K562 (cell line): ENCODE measurements around the gene PRSS21. TPM values are rescaled to one million over a fixed set of nuclear protein-coding genes. Genes with fewer than 3 reads are reported as not detected.

Source experiments
- CREM ChIP-seq: IDR thresholded peaks from 2 replicates; pipeline ENCODE4 v1.6.1; 2014; ENCODE audit warnings: antibody characterized with exemption, low read depth
- DACH1 ChIP-seq: fragments of 450-650 bp; IDR thresholded peaks from 2 replicates; pipeline ENCODE4 v1.6.1; 2018; ENCODE audit not compliant: partially characterized antibody
- FOXJ2 ChIP-seq: fragments of 200-800 bp; sonication (Bioruptor generic); IDR thresholded peaks from 2 replicates; pipeline ENCODE4 v1.6.1; 2016; ENCODE audit warnings: missing genetic modification characterization, missing compliant biosample characterization
- GATAD2B ChIP-seq: fragments of 450-650 bp; IDR thresholded peaks from 2 replicates; pipeline ENCODE4 v1.6.1; 2017; ENCODE audit warnings: mild to moderate bottlenecking, borderline replicate concordance
- HNRNPK ChIP-seq: fragments of 200-400 bp; formaldehyde crosslinking; IDR thresholded peaks from one replicate; pipeline ENCODE4 v1.6.1; 2018; ENCODE audit warnings: mild to moderate bottlenecking, low read depth, low read length; ENCODE audit not compliant: poor library complexity, severe bottlenecking
- KAT8 ChIP-seq: fragments of 450-650 bp; IDR thresholded peaks from 2 replicates; pipeline ENCODE4 v1.6.1; 2016; ENCODE audit warnings: low read depth, mild to moderate bottlenecking
- TAF7 ChIP-seq: fragments of 450-650 bp; IDR thresholded peaks from 2 replicates; pipeline ENCODE4 v1.6.1; 2016; ENCODE audit warnings: missing genetic modification characterization, missing compliant biosample characterization
- TRIM24 ChIP-seq, 2 experiments: fragments of 450-650 bp; IDR thresholded peaks; 2 replicates each; pipeline ENCODE4 v1.6.1; 2016
- ZBED1 ChIP-seq: IDR thresholded peaks from 2 replicates; pipeline ENCODE4 v1.6.1; 2014
- ZNF316 ChIP-seq: fragments of 450-650 bp; IDR thresholded peaks from 2 replicates; pipeline ENCODE4 v1.6.1; 2016
- polyA plus RNA-seq, 8 experiments: library from polyadenylated mRNA; depleted of rRNA in 4 of 8; stranded (reverse) in 5 of 8; unstranded in 3 of 8; fragments of >200 nt; fragmentation: Nextera tagmentation in 2 of 8; fragmentation: Illumina TruSeq in 1 of 8; extraction: Ambion mirVana in 2 of 8; extraction: Trizol in 1 of 8; gene quantifications; 2 replicates each; pipeline versions ENCODE4 v1.2.1 to v1.2.3, GENCODE V29; 2011 to 2014; ENCODE audit warnings: inconsistent platforms in 1 of 8, missing spikeins in 1 of 8
- total RNA-seq, 7 experiments: library from RNA; depleted of rRNA in 6 of 7; stranded (reverse); fragments of >200 nt in 6 of 7; fragmentation: Illumina TruSeq in 2 of 7; extraction: Trizol in 2 of 7; gene quantifications; 2 replicates each; pipeline versions ENCODE4 v1.2.1 to v1.2.3, GENCODE V29; 2011 to 2021; ENCODE audit warnings: low replicate concordance in 1 of 7
- TF ChIP-seq, protein P1 (sequence below), 3 experiments: IDR thresholded peaks in 2 of 3; conservative IDR thresholded peaks in 1 of 3; 2 replicates each; pipeline ENCODE4 v1.5.1; 2011 to 2012; ENCODE audit warnings: low read length in 3 of 3, mild to moderate bottlenecking in 3 of 3, control low read depth in 2 of 3, improper control_type of control experiment in 1 of 3, inconsistent platforms in 1 of 3, low read depth in 1 of 3, mixed read lengths in 1 of 3, moderate library complexity in 1 of 3; ENCODE audit not compliant: insufficient read depth in 2 of 3
- TF ChIP-seq, protein P2 (sequence below): sonication (generic); formaldehyde crosslinking; IDR thresholded peaks from 2 replicates; pipeline ENCODE4 v1.8.1; 2023; ENCODE audit warnings: mild to moderate bottlenecking, missing genetic modification reagents
- TF ChIP-seq, protein P3 (sequence below), 2 experiments: fragments of 150-350 bp in 1 of 2; IDR thresholded peaks; 2 replicates each; pipeline ENCODE4 v1.6.1; 2012 to 2016; ENCODE audit warnings: low read depth in 2 of 2, low read length in 2 of 2, mild to moderate bottlenecking in 1 of 2, moderate library complexity in 1 of 2
- TF ChIP-seq, protein P4 (sequence below): fragments of 250-450 bp; sonication (Bioruptor Pico); IDR thresholded peaks from 2 replicates; pipeline ENCODE4 v1.4.0; 2020; ENCODE audit warnings: mild to moderate bottlenecking, moderate library complexity
- TF ChIP-seq, protein P5 (sequence below): fragments of 250-450 bp; sonication (Bioruptor Pico); IDR thresholded peaks from 2 replicates; pipeline ENCODE4 v1.6.1; 2021; ENCODE audit warnings: mild to moderate bottlenecking
- TF ChIP-seq, protein P6 (sequence below): fragments of 250-450 bp; sonication (Bioruptor Pico); IDR thresholded peaks from 2 replicates; pipeline ENCODE4 v1.9.0; 2021; ENCODE audit warnings: mild to moderate bottlenecking
- TF ChIP-seq, protein P7 (sequence below): sonication (generic); formaldehyde crosslinking; IDR thresholded peaks from 2 replicates; pipeline ENCODE4 v1.8.0; 2022; ENCODE audit warnings: mild to moderate bottlenecking, missing genetic modification reagents

The PRSS21 gene
- total and polyA plus RNA-seq, 9 of the 15 experiments (the other 6 are each of a cell fraction or from before 2014, with no cell fraction given) = 12.1 to 121 (median 61.3) TPM

DNA sequence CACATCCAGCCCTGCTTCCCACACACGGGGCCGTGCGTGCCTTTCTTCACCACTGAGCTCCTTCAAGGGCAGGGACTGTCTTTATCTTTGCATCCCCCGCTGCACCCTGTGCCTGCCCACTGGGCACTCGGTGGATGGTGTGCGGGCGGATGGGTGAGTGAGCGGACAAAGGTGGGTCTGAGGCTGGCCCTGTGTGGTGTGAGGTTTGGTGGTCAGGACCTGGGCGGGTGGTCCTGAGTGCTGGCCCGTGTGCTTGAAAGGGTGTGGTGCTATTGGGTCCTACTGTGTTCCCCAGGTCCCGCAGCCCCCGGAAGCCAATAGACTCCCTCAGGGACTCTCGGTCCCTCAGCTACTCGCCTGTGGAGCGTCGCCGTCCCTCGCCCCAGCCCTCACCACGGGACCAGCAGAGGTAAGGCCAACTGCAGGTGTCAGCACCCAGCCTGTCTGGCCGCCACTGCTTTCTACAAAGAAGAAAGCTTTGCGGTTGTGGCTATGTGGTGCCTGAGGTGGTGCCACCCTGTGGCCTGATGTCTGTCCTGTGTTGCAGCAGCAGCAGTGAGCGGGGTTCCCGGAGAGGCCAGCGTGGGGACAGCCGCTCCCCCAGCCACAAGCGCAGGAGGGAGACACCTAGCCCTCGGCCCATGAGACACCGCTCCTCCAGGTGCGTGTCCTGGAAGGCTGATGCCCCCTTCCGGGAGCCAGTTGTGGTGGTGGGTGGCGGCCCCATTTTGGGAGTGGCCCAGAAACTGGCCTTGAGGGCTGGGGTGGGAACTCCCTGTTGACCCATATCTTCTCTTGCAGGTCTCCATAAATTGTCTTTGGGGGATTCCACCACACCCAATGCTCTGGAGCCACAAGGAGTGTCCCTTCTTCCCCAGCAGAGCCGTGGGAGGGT, 46.7 kb upstream of the PRSS21 start (continued):
- TF ChIP-seq, protein P1, sequence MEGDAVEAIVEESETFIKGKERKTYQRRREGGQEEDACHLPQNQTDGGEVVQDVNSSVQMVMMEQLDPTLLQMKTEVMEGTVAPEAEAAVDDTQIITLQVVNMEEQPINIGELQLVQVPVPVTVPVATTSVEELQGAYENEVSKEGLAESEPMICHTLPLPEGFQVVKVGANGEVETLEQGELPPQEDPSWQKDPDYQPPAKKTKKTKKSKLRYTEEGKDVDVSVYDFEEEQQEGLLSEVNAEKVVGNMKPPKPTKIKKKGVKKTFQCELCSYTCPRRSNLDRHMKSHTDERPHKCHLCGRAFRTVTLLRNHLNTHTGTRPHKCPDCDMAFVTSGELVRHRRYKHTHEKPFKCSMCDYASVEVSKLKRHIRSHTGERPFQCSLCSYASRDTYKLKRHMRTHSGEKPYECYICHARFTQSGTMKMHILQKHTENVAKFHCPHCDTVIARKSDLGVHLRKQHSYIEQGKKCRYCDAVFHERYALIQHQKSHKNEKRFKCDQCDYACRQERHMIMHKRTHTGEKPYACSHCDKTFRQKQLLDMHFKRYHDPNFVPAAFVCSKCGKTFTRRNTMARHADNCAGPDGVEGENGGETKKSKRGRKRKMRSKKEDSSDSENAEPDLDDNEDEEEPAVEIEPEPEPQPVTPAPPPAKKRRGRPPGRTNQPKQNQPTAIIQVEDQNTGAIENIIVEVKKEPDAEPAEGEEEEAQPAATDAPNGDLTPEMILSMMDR (IDR thresholded peaks at IDR 0.05 in 2 of 3, conservative IDR thresholded peaks at IDR 0.05 in 1 of 3; ENCODE audit: insufficient read depth in 2 of 3, low read depth in 1 of 3, low read length in 3 of 3) = peak; percentile 33 to 57 (median 40)
- no peak for TF ChIP-seq TAF7 (tag)
- no peak for TF ChIP-seq FOXJ2 (tag)
- TF ChIP-seq, protein P2, sequence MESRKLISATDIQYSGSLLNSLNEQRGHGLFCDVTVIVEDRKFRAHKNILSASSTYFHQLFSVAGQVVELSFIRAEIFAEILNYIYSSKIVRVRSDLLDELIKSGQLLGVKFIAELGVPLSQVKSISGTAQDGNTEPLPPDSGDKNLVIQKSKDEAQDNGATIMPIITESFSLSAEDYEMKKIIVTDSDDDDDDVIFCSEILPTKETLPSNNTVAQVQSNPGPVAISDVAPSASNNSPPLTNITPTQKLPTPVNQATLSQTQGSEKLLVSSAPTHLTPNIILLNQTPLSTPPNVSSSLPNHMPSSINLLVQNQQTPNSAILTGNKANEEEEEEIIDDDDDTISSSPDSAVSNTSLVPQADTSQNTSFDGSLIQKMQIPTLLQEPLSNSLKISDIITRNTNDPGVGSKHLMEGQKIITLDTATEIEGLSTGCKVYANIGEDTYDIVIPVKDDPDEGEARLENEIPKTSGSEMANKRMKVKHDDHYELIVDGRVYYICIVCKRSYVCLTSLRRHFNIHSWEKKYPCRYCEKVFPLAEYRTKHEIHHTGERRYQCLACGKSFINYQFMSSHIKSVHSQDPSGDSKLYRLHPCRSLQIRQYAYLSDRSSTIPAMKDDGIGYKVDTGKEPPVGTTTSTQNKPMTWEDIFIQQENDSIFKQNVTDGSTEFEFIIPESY (CRISPR knock-in tag) = peak; percentile 99
- no peak for TF ChIP-seq DACH1
- TF ChIP-seq, protein P3, sequence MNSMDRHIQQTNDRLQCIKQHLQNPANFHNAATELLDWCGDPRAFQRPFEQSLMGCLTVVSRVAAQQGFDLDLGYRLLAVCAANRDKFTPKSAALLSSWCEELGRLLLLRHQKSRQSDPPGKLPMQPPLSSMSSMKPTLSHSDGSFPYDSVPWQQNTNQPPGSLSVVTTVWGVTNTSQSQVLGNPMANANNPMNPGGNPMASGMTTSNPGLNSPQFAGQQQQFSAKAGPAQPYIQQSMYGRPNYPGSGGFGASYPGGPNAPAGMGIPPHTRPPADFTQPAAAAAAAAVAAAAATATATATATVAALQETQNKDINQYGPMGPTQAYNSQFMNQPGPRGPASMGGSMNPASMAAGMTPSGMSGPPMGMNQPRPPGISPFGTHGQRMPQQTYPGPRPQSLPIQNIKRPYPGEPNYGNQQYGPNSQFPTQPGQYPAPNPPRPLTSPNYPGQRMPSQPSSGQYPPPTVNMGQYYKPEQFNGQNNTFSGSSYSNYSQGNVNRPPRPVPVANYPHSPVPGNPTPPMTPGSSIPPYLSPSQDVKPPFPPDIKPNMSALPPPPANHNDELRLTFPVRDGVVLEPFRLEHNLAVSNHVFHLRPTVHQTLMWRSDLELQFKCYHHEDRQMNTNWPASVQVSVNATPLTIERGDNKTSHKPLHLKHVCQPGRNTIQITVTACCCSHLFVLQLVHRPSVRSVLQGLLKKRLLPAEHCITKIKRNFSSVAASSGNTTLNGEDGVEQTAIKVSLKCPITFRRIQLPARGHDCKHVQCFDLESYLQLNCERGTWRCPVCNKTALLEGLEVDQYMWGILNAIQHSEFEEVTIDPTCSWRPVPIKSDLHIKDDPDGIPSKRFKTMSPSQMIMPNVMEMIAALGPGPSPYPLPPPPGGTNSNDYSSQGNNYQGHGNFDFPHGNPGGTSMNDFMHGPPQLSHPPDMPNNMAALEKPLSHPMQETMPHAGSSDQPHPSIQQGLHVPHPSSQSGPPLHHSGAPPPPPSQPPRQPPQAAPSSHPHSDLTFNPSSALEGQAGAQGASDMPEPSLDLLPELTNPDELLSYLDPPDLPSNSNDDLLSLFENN (IDR thresholded peaks at IDR 0.05; ENCODE audit: low read depth in 2 of 2, low read length in 2 of 2) = 0 out of 4 replicates have a peak, but pooled peaks of 1 of the 2 experiments have one; percentile 17
- TF ChIP-seq HNRNPK = no peak
- TF ChIP-seq, protein P4, sequence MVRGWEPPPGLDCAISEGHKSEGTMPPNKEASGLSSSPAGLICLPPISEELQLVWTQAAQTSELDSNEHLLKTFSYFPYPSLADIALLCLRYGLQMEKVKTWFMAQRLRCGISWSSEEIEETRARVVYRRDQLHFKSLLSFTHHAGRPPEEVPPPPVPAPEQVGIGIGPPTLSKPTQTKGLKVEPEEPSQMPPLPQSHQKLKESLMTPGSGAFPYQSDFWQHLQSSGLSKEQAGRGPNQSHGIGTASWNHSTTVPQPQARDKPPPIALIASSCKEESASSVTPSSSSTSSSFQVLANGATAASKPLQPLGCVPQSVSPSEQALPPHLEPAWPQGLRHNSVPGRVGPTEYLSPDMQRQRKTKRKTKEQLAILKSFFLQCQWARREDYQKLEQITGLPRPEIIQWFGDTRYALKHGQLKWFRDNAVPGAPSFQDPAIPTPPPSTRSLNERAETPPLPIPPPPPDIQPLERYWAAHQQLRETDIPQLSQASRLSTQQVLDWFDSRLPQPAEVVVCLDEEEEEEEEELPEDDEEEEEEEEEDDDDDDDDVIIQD (CRISPR knock-in tag) = no peak
- TF ChIP-seq, protein P5, sequence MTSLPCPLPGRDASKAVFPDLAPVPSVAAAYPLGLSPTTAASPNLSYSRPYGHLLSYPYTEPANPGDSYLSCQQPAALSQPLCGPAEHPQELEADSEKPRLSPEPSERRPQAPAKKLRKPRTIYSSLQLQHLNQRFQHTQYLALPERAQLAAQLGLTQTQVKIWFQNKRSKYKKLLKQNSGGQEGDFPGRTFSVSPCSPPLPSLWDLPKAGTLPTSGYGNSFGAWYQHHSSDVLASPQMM = no peak
- no peak for TF ChIP-seq KAT8
- TF ChIP-seq GATAD2B = no peak
- TF ChIP-seq, protein P6, sequence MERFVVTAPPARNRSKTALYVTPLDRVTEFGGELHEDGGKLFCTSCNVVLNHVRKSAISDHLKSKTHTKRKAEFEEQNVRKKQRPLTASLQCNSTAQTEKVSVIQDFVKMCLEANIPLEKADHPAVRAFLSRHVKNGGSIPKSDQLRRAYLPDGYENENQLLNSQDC (CRISPR knock-in tag) = no peak
- TF ChIP-seq TRIM24 (IDR thresholded peaks at IDR 0.05) = no peak
- TF ChIP-seq ZNF316 = no peak
- TF ChIP-seq CREM = no peak
- no peak for TF ChIP-seq ZBED1
- TF ChIP-seq, protein P7, sequence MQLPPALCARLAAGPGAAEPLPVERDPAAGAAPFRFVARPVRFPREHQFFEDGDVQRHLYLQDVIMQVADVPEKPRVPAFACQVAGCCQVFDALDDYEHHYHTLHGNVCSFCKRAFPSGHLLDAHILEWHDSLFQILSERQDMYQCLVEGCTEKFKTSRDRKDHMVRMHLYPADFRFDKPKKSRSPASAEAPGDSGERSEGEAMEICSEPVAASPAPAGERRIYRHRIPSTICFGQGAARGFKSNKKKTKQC = no peak
